Muscle of back (tissue), 11 donors: Measurements from ENCODE around the gene ZNF648. TPM values are rescaled to one million over a fixed set of nuclear protein-coding genes. Genes with fewer than 3 reads are reported as not detected.
"Not testable (repeated sequence)": the region's sequence is repeated elsewhere in the genome, so short reads cannot be mapped to it uniquely, and the experiment has no call there.

Experiments
- DNase-seq, 3 donors: peaks; one replicate each; pipeline versions ENCODE4 v3.0.0 to v3.0.0-alpha.2; 2013
- polyA plus RNA-seq, 10 donors: library from polyadenylated mRNA; unstranded; fragments of 120-200 nt; gene quantifications; one replicate each; pipeline ENCODE4 v1.2.1, GENCODE V29; 2013; ENCODE audit not compliant: insufficient read length in 10 of 10

ZNF648 gene
- polyA plus RNA-seq, 10 donors, result 0.04 to 0.13 (median 0.08) TPM; not detected in 2

GRCh38 chr1:182071924-182072323 is 10.4 kb upstream of the ZNF648 start:
- DNase-seq, result no peak

GRCh38 chr1:182069028-182069466 is 7.5 kb upstream of the ZNF648 start:
- DNase-seq, result peak; percentile 12 to 65 (median 34)

- DNase-seq, result no peak
Observed at GRCh38 chr1:182066934-182067333, 5.4 kb upstream of the ZNF648 start.

- DNase-seq, result no peak
Observed at GRCh38 chr1:182065126-182065845, 3.8 kb upstream of the ZNF648 start.

- no peak for DNase-seq
Observed at GRCh38 chr1:182064611-182065010, 3.1 kb upstream of the ZNF648 start.

- DNase-seq, result no peak
Observed at GRCh38 chr1:182062223-182062622, 711 bp upstream of the ZNF648 start.

GRCh38 chr1:182060877-182061276 is 635 bp downstream of the ZNF648 start:
- DNase-seq, result no peak

GRCh38 chr1:182059936-182060335 is 1.6 kb downstream of the ZNF648 start:
- no peak for DNase-seq

- DNase-seq, result no peak
Observed at GRCh38 chr1:182056601-182057366, 4.7 kb downstream of the ZNF648 start.

GRCh38 chr1:182054698-182055326 is 6.7 kb downstream of the ZNF648 start:
- DNase-seq, result peak; percentile 6 to 36 (median 10)

GRCh38 chr1:182052355-182052754 is 9.2 kb downstream of the ZNF648 start:
- DNase-seq, result no peak

GRCh38 chr1:182051938-182052337 is 9.6 kb downstream of the ZNF648 start:
- no peak for DNase-seq

GRCh38 chr1:182050481-182051448 is 10.7 kb downstream of the ZNF648 start:
- no peak for DNase-seq

- DNase-seq, result no peak
Observed at GRCh38 chr1:182048562-182048961, 12.9 kb downstream of the ZNF648 start.

- DNase-seq, result no peak
Observed at GRCh38 chr1:182046763-182047162, 14.7 kb downstream of the ZNF648 start.

- DNase-seq, result not testable (repeated sequence)
Observed at GRCh38 chr1:182045481-182045880, 16.0 kb downstream of the ZNF648 start.

- no peak for DNase-seq
Observed at GRCh38 chr1:182041615-182042014, 19.9 kb downstream of the ZNF648 start.

- no peak for DNase-seq
Observed at GRCh38 chr1:182038220-182038619, 23.3 kb downstream of the ZNF648 start.

- DNase-seq, result no peak
Observed at GRCh38 chr1:182035097-182035770, 26.3 kb downstream of the ZNF648 start.

GRCh38 chr1:182032251-182032650 is 29.3 kb downstream of the ZNF648 start:
- no peak for DNase-seq
